NCI-H2196 treated with DMSO at 0.1 percent for 48 hours (cell line): ENCODE measurements around the gene SBSN.
"Not testable (repeated sequence)": the region's sequence is repeated elsewhere in the genome, so short reads cannot be mapped to it uniquely, and the experiment has no call there.

ENCODE experiments used
- DNase-seq: peaks from one replicate; lab custom pipeline; 2025; ENCODE audit not compliant: unreplicated experiment; lab: John Stamatoyannopoulos, UW

Gene SBSN

GRCh38 chr19:35474594-35474993 is 53.5 kb downstream of the SBSN start:
- not testable (repeated sequence) for DNase-seq

GRCh38 chr19:35474104-35474503 is 54.0 kb downstream of the SBSN start:
- DNase-seq: no peak
